Measurements from ENCODE around the gene DRG2. TPM values are rescaled to one million over a fixed set of nuclear protein-coding genes. Genes with fewer than 3 reads are reported as not detected.

DRG2 gene
- total and polyA plus RNA-seq, 2 of the 13 experiments (the other 11 are each of a cell fraction or from before 2014, with no cell fraction given): 20.1 to 26.6 TPM

DNA sequence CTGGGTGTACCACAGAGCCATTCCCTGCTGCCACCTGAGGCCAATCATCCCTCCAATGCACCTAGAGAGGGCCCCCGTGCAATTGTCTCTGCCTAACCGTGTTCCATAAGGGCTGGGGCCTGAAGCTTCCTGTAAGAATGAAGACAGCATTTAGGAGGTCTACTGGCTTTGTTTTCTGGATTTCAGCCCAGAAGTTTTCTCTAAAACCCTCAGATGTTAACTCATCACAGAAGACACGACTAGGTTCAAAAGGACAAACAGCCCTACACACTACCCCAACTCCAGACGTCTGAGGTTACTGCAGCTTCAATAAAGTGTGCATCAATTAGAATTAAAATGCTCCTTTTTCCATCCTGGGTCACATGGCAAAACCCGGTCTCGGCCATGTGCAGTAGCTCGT lies 10.8 kb upstream of the DRG2 start:
- Histone ChIP-seq H3K79me2 (ENCODE audit: insufficient read depth, low read length) (no peaks in the 10 kb centered on the region), H3K4me3 (replicated peaks in 1 of 3; ENCODE audit: insufficient read depth in 1 of 3, low read depth in 2 of 3, low read length in 3 of 3) (no peak overlapping the region), H3K27ac (ENCODE audit: extremely low read length, insufficient read depth, low read length) (no peak overlapping the region), H3K9ac (ENCODE audit: insufficient read depth, low read depth, low read length) (no peak overlapping the region), H3K4me1 (ENCODE audit: insufficient read depth, low read length) (peaks cover 38% of the 10 kb centered on the region), H4K20me1 (ENCODE audit: insufficient read depth, low read length) (no peaks in the 10 kb centered on the region), H3K27me3 (ENCODE audit: control insufficient read depth in 1 of 2, insufficient read depth in 2 of 2, low read length in 2 of 2) (no peaks in the 10 kb centered on the region), H3K9me3 (ENCODE audit: low read length) (no peaks in the 10 kb centered on the region), H3K4me2 (ENCODE audit: low read depth, low read length) (no peak overlapping the region), H2AFZ (ENCODE audit: low read length) (no peak overlapping the region), H3K36me3 (replicated peaks in 1 of 2; ENCODE audit: control insufficient read depth in 1 of 2, insufficient read depth in 2 of 2, low read length in 2 of 2) (no peaks in the 10 kb centered on the region)
- ATAC-seq (0 out of 3 replicates have a peak, but pooled peaks have one; percentile 32), DNase-seq (ENCODE audit: low spot score) (no peak), FAIRE-seq (no peak)
- intact Hi-C loops (cut with micrococcal nuclease; ENCODE audit: unreplicated experiment): no loop called here
- CTCF ChIA-PET (ENCODE audit: low intra/inter-chr PET ratio, low total read pairs): no interaction called here
- in situ Hi-C loops (cut with HindIII; ENCODE audit: extremely low pct_ligation_motif_present, low pct_unique_long_range_greater_than_20kb): no loop called here
- POLR2A ChIA-PET: no interaction called here
- no peak for TF ChIP-seq DPF2 (CRISPR knock-in tag; IDR thresholded peaks at IDR 0.05; ENCODE audit: borderline replicate concordance, low read depth)
- no peak for TF ChIP-seq MED1 (CRISPR knock-in tag; IDR thresholded peaks at IDR 0.05)
- WGBS (ENCODE audit: low lambda C conversion rate): 46% methylated on average over 6 of the region's 7 CpGs
- no TSS peak for BruUV-seq (replicated peaks)

- no peak for DNase-seq (ENCODE audit: low spot score)
- no peak overlapping the region for H2AFZ ChIP-seq (ENCODE audit: low read length)
- FAIRE-seq: no peak
- H3K4me1 ChIP-seq (ENCODE audit: insufficient read depth, low read length): peaks cover 48% of the 10 kb centered on the region
- no peak overlapping the region for H3K27ac ChIP-seq (ENCODE audit: extremely low read length, insufficient read depth, low read length)
- no peaks in the 10 kb centered on the region for H4K20me1 ChIP-seq (ENCODE audit: insufficient read depth, low read length)
- ChIA-PET POLR2A (interaction anchor here (0.6 to 0.8 kb wide), 2 partner anchors 9 to 33 kb away, joined by 3 to 7 read pairs; no protein-coding TSS in a partner anchor), CTCF (ENCODE audit: low intra/inter-chr PET ratio, low total read pairs) (no interaction called here)
- no TSS peak for BruUV-seq (replicated peaks)
- no peaks in the 10 kb centered on the region for H3K79me2 ChIP-seq (ENCODE audit: insufficient read depth, low read length)
- no peaks in the 10 kb centered on the region for H3K9me3 ChIP-seq (ENCODE audit: low read length)
- ATAC-seq: no peak
- no peak overlapping the region for H3K4me3 ChIP-seq (replicated peaks in 1 of 3; ENCODE audit: insufficient read depth in 1 of 3, low read depth in 2 of 3, low read length in 3 of 3)
- H3K27me3 ChIP-seq (ENCODE audit: control insufficient read depth in 1 of 2, insufficient read depth in 2 of 2, low read length in 2 of 2): no peaks in the 10 kb centered on the region
- in situ Hi-C loops (cut with HindIII; ENCODE audit: extremely low pct_ligation_motif_present, low pct_unique_long_range_greater_than_20kb): no loop called here
- no peak overlapping the region for H3K4me2 ChIP-seq (ENCODE audit: low read depth, low read length)
- intact Hi-C loops (cut with micrococcal nuclease; ENCODE audit: unreplicated experiment): no loop called here
- H3K36me3 ChIP-seq (replicated peaks in 1 of 2; ENCODE audit: control insufficient read depth in 1 of 2, insufficient read depth in 2 of 2, low read length in 2 of 2): no peaks in the 10 kb centered on the region
- TF ChIP-seq ZNF136 (CRISPR knock-in tag; IDR thresholded peaks at IDR 0.05; ENCODE audit: low read depth): no peak
- no peak for TF ChIP-seq RFX5 (IDR thresholded peaks at IDR 0.05; ENCODE audit: low read depth, low read length)
- no peak for TF ChIP-seq MXD1 (CRISPR knock-in tag; IDR thresholded peaks at IDR 0.05)
- TF ChIP-seq TAF15 (IDR thresholded peaks at IDR 0.05; ENCODE audit: low read depth, low read length, poor library complexity, severe bottlenecking): no peak
- no peak for TF ChIP-seq RAD51 (IDR thresholded peaks at IDR 0.05; ENCODE audit: borderline replicate concordance)
- 53% methylated on average over 4 of the region's 4 CpGs for WGBS (ENCODE audit: low lambda C conversion rate)
- H3K9ac ChIP-seq (ENCODE audit: insufficient read depth, low read depth, low read length): no peak overlapping the region
Observed at GRCh38 chr17:18079543-18079942, 8.2 kb upstream of the DRG2 start.

Measured in HepG2 (cell line).